GM10266 (cell line): ENCODE measurements around the gene MYOD1.

Source experiments
- DNase-seq: peaks from one replicate; pipeline ENCODE4 v3.0.0; 2012; ENCODE audit errors: extremely low spot score
- TF ChIP-seq, protein P1 (sequence below): IDR thresholded peaks from 2 replicates; pipeline ENCODE4 v1.5.1; 2012; ENCODE audit warnings: mild to moderate bottlenecking, low read depth; ENCODE audit not compliant: control insufficient read depth, insufficient read depth; ENCODE audit errors: missing control alignments

The MYOD1 gene

DNA sequence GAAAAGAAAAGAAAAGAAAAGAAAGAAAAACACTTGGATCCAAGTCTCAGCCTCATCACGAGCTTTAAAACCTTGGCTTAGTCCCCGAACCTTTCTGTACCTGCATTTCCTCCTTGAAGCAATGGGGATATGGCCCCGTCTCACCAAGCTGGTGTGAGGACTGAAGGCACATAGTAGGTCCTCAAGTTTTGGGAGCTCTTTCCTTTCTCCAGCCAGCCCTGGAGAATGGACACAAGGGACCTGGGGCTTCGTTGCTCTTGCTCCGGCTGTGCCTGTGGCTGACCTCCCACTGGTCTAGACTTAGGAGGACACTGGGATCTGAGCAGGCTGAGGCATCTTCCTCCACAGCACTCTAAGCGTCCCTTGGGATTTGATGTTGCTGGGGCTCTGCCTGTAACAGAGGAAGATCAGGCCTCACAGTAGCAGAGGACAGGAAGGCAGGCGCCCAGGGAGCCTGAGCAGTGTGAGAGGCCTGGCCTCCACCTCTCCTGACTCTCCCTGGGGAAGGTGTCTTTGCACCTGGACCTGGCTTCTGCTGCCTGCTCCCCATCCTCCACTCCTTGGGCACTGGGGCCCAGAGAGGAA is 48.0 kb downstream of the MYOD1 start:
- TF ChIP-seq, protein P1, sequence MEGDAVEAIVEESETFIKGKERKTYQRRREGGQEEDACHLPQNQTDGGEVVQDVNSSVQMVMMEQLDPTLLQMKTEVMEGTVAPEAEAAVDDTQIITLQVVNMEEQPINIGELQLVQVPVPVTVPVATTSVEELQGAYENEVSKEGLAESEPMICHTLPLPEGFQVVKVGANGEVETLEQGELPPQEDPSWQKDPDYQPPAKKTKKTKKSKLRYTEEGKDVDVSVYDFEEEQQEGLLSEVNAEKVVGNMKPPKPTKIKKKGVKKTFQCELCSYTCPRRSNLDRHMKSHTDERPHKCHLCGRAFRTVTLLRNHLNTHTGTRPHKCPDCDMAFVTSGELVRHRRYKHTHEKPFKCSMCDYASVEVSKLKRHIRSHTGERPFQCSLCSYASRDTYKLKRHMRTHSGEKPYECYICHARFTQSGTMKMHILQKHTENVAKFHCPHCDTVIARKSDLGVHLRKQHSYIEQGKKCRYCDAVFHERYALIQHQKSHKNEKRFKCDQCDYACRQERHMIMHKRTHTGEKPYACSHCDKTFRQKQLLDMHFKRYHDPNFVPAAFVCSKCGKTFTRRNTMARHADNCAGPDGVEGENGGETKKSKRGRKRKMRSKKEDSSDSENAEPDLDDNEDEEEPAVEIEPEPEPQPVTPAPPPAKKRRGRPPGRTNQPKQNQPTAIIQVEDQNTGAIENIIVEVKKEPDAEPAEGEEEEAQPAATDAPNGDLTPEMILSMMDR: no peak
- no peak for DNase-seq

DNA sequence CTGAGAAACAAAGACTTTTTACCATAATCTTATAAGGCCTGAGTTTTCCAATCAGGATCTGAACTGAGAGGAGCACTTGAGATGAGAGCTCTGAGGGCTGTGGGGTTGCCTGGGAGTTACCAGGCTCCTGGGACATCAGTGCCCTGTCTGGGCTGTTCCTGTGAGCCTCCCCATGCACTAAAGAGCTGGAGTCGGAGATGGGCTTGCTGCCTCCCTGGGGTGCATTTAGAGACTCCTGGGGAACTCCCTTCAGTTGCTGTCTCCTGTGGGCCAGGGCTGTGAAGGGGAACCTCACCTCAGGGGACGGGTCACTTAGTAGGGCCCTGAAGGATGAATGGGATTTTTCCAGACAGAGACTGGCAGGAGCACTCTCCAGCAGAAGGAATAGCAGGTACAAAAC is 48.5 kb downstream of the MYOD1 start:
- DNase-seq: no peak
- TF ChIP-seq, protein P1: no peak

DNA sequence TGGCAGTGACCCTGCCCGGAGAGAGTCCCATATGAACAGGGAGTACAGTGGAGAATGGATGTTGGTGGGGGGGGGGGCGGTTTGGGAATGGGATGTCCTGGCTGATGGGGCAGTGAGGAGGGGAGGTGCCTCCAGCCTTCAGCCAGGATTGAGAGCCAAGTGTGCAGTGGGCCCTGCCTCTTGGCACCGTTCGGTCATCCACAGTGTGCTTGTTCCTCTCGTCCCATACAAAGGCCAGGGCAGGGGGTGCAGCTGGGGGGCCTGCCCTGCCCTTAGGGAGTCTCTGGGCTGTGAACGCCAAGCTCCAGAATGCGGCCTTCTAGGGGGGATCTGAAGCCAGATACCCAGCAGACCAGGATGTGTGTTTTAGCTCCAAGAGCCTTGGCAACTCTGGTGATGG is 49.2 kb downstream of the MYOD1 start:
- TF ChIP-seq, protein P1: no peak
- no peak for DNase-seq

DNA sequence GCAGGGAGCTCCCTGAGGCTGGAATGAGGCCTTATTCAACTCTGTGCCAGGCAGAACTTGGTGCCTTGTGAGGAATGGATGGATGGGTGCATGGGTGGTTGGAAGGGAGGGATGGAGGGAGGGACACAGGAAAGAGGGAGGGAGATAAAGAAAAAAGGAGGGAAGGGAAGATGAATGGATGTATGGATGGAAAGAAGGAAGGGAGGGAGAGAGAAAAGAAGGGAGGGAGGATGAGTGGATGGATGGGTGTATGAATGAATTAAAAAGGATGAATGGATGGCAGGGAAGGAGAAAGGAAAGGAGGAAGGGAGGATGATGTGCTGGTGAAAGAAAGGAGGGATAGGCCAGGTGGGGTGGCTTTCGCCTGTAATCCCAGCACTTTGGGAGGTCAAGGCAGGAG is 49.8 kb downstream of the MYOD1 start:
- TF ChIP-seq, protein P1: no peak
- DNase-seq: no peak

DNA sequence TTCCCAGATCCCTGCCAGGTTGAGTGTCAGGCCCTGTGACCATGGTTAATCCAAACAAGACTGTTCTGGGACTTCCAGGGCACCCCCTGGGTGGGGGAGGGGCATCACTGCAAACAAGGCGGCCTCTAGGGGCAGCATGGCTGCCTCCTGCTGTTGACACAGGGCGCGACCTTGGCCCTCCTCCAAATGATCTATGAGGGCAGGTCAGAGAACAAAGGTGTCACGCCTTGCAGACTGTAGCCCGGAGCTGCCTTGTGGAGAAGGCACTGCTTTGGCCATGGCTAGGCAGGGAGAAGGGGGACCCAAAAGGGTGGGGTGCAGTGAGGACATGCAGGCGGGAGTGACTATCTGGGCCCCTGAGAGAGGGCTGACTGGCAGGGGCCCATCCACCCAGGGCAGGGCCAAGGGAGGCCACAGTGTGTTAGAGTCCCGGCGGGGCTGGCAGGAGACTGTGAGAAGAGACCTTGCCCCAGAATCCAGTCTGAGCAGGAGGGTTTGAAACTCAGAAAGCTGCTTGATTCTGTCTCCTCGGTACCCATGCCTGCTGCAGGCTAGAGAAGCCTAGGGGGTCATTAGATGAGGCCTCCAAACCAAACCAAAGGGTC is 50.8 kb downstream of the MYOD1 start:
- TF ChIP-seq, protein P1: no peak
- DNase-seq: no peak

DNA sequence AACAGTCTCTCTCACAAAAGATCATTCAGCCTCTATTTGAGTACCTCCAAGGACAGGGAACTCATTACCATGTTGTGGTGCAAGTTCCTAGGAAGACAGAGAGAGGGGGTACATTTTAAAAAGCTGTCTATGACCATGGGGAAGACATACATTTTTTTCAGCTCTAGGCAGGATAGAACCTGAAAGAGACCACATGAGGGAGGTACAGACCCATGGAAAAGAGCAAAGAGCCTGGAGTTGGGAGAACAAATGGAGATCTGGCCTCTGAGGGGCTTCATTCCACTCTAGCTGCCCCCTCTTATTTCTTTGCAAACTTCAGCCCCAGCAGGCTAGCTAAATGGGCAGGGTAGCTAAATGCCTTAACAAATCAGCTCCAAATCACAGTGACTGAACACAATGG is 51.5 kb downstream of the MYOD1 start:
- TF ChIP-seq, protein P1: no peak
- DNase-seq: no peak

DNA sequence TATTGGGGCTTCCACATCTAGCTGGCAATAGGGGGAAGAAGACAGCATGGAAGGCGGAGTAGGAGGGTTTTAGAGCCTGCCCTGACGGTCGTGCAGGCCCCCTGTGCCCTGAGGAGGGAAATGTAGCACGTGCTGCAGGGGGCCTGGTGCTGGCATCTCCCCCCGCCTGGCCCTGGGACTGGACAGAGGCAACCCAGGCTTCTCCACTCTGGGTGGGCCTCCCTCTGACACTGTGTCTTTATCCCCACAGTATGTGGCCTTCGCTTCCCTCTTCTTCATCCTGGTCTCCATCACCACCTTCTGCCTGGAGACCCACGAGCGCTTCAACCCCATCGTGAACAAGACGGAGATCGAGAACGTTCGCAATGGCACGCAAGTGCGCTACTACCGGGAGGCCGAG is 52.0 kb downstream of the MYOD1 start:
- DNase-seq: no peak
- TF ChIP-seq, protein P1: no peak
